T-helper 2 cell treated with Interferon-gamma antibody and Interleukin-4, amounts not matched to agents 100 ng/mL and 5 ng/mL, for 36 hours (primary cell): ENCODE results near the gene PTPRM. TPM values are rescaled to one million over a fixed set of nuclear protein-coding genes. Genes with fewer than 3 reads are reported as not detected.
"Not testable (repeated sequence)": the region's sequence is repeated elsewhere in the genome, so short reads cannot be mapped to it uniquely, and the experiment has no call there.

ENCODE experiments used
- intact Hi-C: fragments of 100-400 bp; cut with micrococcal nuclease; formaldehyde crosslinking; loops from one replicate; pipeline ENCODE4 v1.15.1; 2023
- total RNA-seq: library from RNA; stranded (reverse); gene quantifications from 2 replicates; pipeline ENCODE4 v1.2.3, GENCODE V29; 2022

Gene PTPRM
- total RNA-seq, 1 donor from 2014 or later = 6.9 TPM

- intact Hi-C loops = loop anchor here (10.0 kb wide), 1 partner anchor 45 kb away; no protein-coding TSS in a partner anchor
Measured at GRCh38 chr18:7939521-7939920, 372.4 kb downstream of the PTPRM start.

GRCh38 chr18:7940379-7940778 is 373.3 kb downstream of the PTPRM start:
- intact Hi-C loops = no loop called here

GRCh38 chr18:7940971-7941370 is 373.9 kb downstream of the PTPRM start:
- intact Hi-C loops = no loop called here

- intact Hi-C loops = no loop called here
Measured at GRCh38 chr18:7941533-7941932, 374.4 kb downstream of the PTPRM start.

GRCh38 chr18:7945882-7946281 is 378.8 kb downstream of the PTPRM start:
- intact Hi-C loops = no loop called here

- intact Hi-C loops = no loop called here
Measured at GRCh38 chr18:7946734-7947377, 379.7 kb downstream of the PTPRM start.

GRCh38 chr18:7950380-7951136 is 383.4 kb downstream of the PTPRM start:
- intact Hi-C loops = no loop called here

- intact Hi-C loops = no loop called here
Measured at GRCh38 chr18:7953095-7953958, 386.2 kb downstream of the PTPRM start.

GRCh38 chr18:7954238-7954637 is 387.1 kb downstream of the PTPRM start:
- intact Hi-C loops = no loop called here

- intact Hi-C loops = no loop called here
Measured at GRCh38 chr18:7955175-7955574, 388.1 kb downstream of the PTPRM start.

- intact Hi-C loops = no loop called here
Measured at GRCh38 chr18:7957297-7957696, 390.2 kb downstream of the PTPRM start.

- intact Hi-C loops = no loop called here
Measured at GRCh38 chr18:7958081-7958896, 391.2 kb downstream of the PTPRM start.

- intact Hi-C loops = no loop called here
Measured at GRCh38 chr18:7958897-7959146, 391.7 kb downstream of the PTPRM start.

- intact Hi-C loops = not testable (repeated sequence)
Measured at GRCh38 chr18:7966682-7967081, 399.6 kb downstream of the PTPRM start.

- intact Hi-C loops = no loop called here
Measured at GRCh38 chr18:7974200-7974874, 407.2 kb downstream of the PTPRM start.

- intact Hi-C loops = no loop called here
Measured at GRCh38 chr18:7977897-7978296, 410.8 kb downstream of the PTPRM start.

- intact Hi-C loops = no loop called here
Measured at GRCh38 chr18:7978834-7979233, 411.7 kb downstream of the PTPRM start.

- intact Hi-C loops = loop anchor here (10.0 kb wide), 1 partner anchor 45 kb away; no protein-coding TSS in a partner anchor
Measured at GRCh38 chr18:7979714-7980113, 412.6 kb downstream of the PTPRM start.

- intact Hi-C loops = loop anchor here (10.0 kb wide), 1 partner anchor 45 kb away; no protein-coding TSS in a partner anchor
Measured at GRCh38 chr18:7980136-7980535, 413.0 kb downstream of the PTPRM start.

- intact Hi-C loops = loop anchor here (10.0 kb wide), 1 partner anchor 46 kb away; no protein-coding TSS in a partner anchor
Measured at GRCh38 chr18:7980656-7981055, 413.5 kb downstream of the PTPRM start.
